TTC549 (cell line): Measurements from ENCODE around the gene SPPL3.
"Not testable (repeated sequence)": the region's sequence is repeated elsewhere in the genome, so short reads cannot be mapped to it uniquely, and the experiment has no call there.

ENCODE experiments used
- FAIRE-seq: peaks from 2 replicates; lab custom pipeline; 2012; peaks lifted over from hg19 to GRCh38; lab: Jason Lieb, UNC

Gene SPPL3

DNA sequence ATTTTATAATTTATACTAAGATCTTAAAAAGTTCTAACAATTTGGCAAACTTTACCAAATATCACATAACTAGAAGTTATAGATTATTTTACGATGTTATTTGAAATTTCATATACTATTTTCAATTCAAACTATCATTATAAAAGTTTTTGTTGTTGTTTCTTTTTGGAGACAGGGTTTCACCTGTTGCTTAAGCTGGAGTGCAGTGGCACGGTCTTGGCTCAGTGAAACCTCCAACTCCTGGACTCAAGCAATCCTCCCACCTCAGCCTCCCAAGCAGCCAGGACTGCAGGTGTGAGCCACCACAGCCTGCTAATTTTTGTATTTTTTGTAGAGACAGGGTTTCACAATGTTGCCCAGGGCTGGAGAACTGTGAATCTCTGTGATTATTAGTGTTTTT is 87.8 kb downstream of the SPPL3 start:
- FAIRE-seq, result no peak

DNA sequence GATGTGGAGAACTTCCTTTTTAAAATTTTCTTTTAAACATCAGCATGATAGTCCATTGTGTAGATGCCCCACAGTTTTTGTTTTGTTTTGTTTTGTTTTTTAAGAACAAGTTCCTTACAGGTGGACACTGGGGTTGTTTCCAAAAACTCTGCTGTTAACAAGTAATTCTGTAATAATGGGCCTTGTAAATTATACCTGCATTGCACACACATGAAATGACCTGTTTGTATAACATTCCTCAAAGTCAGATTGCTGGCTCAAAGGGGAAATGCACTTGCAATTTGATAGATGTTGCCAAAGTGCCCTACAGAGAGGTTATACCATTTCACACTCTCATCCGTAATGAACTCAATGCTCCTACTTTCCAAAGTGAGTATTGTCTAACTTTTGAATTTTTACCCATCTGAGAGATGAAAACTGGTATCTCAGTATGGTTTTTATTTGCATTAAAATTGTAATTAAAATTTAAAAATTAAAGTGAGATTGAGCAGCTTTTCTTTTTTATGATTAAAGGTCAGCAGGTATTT is 89.2 kb downstream of the SPPL3 start:
- FAIRE-seq, result no peak

DNA sequence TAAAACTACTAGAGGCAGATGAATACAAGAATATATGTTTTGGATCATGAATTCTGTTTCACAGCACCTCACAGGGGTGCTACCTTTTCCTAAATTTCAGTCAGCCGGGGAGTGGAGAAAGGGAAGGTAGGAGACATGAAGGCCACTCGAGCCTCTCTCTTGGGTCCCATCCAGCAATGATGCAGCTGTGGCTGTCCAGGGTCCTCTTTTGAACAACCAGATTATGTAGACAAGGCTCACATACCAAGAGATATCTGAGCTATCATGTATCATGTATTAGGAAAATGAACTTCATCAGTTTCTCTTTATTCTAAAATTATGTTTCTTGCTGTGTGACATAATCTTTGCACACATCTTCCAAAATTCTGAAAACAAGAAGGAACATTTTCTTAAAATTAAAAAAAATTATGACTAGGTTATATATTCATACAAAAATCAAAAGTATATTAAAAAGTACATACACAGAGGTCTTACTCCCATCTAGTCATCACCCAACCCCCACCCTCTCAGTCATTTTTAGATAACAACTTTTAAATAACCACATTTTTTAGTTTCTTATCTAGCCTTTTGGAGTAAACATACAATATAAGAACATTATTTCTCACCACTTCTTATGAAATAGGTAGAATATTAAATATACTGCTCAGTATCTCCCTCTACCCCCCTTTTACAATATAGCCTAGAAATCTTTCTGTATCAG is 89.8 kb downstream of the SPPL3 start:
- no peak for FAIRE-seq

DNA sequence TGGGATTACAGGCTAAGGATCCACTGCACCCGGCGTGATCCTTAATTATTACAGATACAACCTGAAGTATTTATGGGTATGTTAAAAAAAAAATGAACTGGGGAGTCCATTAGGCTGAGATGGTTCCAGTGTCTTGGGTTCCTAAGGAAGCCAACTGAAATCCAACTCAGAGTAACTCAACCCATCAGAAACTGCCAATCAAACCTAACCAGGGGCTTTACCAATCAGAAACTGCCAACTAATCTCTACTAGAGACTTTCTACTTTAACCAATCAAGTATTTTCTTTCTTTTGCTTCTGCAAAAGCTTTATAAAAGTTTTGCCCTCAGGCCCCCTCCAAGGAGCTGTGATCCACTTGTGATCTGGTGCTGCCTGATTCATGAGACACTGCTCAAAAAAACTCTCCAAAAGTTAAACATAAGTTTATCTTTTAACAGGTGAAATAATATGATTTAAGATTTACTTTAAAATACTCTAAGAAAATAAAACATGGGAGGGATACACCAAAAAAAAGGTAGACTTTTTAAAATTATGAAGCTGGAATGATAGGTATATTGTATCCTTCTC is 90.5 kb downstream of the SPPL3 start:
- FAIRE-seq, result no peak

DNA sequence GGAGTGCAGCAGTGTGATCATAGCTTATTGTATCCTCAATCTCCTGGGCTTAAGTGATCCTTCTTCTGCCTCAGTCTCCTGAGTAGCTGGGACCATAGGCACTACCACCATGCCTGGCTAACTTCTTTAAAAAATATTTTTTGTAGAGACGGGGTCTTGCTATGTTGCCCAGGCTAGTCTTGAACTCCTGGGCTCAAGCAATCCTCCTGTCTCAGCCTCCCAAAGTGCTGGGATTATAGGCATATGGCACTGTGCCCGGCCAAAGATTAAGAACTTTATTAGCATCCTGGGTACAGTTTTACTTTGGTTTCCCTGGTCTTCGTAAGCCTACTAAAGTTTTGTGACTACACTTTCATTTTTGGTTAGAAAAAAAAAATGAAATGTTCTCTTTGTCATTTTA is 94.1 kb downstream of the SPPL3 start:
- no peak for FAIRE-seq

DNA sequence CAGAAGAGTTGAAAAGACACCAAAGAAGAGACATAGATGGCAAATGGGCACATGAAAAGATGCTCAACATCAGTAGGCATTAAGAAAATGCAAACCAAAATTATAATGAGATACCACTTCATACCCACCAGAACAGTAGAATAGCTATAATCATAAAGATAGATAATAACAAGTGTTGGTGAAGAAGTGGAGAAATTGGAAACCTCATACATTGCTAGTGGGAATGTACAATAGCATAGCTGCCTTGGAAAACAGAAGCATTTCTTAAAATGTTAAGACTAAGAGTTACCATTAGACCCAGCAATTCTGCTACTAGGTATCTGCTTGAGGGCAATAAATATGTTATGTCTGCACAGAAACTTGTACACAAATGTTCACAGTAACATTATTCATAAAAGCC is 99.7 kb downstream of the SPPL3 start:
- no peak for FAIRE-seq

DNA sequence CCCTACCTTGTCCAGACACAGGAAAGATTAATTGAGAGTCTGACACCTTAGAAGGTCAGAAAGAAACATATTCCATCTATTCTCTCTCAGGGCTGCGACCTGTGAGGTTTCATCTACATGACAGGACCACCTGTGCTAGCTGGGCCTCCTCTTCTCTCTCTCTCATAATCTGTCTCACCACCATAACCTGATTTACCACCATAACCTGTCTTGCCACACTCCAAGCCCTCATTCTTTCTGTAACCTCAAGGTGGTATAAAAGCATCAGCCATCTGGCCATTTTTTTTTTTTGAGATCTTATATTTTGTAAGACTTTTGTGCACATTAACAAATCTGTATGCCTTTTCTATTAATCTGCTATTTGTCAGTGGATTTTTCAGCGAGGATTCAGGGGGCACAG is 103.0 kb downstream of the SPPL3 start:
- no peak for FAIRE-seq

DNA sequence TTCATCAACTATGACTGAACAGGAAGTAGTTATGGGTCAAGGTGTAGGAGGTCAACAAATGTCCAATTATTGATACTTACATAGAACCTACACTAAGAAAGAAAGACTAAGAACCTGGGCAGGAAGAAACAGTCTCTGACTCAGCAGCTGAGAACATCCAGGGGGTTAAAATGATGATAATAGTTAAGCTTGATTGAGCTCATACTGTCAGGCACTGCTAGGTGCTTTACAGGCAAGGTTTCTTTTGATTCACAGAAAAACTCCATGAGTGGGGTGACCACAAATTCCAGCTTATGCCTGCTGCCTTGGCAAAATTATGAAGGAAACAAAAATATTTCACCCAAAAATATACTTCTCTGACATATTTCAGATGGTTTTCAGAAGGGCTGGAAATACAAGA is 103.5 kb downstream of the SPPL3 start:
- no peak for FAIRE-seq

DNA sequence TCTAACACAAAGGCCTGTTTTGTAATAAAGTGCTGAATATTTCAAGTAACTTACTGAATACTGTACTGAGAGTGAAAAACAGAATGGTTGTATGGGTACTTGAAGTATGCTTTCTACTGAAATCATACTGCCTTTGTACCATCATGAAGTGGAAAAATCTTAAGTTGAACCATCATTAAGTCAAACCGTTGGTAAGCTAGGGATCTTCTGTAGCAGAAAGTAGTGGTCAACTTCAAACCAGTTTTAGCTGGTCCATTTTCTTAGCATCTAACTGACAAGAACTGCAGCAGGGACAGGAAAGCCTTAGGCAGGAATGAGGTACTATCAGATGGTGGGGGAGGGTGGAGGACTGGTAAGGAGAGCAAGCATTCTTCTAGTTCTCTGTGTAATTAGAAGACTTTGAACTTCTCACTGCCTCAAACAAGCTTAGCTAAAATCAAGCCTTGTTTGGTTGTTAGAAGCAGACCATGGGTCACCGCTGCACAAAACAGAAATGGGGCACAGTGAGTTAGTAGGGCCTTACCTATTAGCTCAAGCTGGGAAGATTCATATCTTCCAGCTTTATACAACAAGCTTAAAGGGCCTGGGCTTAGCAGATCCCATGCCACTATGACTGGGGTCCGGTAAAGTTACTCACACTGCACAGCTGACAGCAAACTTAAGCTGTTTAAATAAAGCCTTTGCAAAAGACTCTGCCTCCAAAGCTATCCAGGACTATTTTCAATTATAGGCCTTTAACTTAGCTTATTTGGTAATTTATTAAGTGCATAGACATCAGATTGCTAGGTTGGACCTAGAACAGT is 104.7 kb downstream of the SPPL3 start:
- no peak for FAIRE-seq

DNA sequence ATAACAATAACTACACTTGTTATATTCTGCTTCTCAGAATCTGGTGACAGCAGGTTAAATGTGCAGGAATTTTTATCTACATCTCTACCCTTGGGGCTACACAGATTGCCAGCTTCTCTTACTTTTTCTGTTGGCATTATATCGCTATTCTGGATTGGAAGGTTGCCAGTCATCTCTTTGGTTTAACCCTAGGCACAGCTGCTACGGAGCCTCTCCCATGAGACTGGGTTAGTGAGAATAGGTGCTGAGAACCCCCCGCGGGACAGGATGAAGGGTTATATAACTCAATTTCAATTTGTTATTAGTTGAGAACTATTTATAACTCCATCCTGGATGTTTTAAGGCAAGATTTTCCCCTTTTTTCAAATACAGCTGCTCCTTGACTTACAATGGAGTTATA is 105.5 kb downstream of the SPPL3 start:
- no peak for FAIRE-seq

DNA sequence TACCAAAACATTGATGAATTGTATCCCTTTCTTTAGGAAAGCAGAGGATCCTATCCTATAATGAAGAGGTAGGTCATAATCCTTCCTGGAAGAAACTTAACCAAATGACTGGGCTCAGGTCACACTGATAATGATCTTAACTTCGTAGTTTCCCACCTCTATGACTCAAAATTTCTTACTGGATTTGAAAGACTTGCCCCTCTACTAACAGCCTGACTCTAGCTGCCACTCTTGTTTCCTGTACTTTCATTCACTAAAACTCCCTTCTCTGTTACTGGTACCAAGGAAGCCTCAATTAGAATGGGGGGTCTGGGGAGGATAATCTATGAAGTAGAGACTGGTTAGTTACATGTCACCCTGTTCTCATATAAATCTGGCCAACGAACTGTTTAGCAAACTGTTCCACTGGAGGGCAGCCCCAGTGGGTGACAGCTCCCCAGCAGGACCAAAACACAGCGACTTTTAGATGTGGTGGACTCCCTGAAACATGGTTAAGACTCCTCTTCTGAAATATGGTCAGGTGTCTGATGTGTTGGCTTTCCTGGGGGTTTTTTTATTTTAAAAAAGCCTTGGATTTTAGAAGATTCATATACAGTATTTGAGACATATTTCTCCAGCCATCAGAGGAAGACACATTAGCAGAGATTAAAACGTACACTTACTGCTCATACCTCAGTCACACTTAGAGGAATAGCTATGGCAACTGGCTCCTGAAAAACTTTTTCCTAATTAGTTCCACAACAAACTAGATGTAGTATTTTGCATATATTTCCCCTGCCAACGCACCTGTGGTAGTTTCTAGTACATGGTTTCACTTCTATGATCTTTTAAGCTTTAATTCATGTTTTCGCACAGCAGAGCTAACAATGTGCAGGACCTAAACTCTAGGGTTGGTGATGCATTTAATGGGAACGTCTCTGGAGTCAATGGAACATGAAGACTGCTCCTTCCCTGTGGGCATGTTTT is 106.2 kb downstream of the SPPL3 start:
- no peak for FAIRE-seq

DNA sequence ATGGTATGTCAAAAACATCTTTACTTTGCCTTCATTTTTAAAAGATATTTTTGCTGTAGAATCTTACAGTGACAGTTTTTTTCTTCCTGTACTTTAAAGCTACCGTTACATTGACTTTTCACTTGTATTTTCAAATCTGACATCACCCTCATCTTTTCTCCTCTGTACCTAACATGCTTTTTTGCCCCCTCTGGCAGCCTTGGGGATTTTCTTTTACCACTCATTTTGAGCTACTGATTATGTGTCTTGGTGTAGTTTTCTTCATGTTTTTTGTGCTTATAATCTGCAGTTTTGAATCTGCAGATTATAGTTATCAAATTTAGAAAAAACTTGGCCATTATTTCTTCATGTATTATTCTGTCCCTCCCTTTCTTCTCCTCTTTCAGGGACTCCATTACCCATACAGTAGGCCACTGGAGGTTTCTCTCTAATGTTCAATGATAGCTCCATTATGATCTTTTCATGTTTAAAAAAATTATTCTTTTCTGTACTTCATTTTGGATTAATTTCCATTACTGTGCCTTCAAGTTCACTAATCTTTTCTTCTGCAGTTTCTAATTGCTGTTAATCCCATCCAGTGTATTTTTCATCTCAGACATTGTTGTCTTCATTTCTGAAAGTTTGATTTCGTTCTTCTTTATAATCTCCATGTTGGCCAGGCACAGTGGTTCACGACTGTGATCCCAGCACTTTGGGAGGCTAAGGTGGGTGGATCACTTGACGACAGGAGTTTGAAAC is 108.5 kb downstream of the SPPL3 start:
- no peak for FAIRE-seq

DNA sequence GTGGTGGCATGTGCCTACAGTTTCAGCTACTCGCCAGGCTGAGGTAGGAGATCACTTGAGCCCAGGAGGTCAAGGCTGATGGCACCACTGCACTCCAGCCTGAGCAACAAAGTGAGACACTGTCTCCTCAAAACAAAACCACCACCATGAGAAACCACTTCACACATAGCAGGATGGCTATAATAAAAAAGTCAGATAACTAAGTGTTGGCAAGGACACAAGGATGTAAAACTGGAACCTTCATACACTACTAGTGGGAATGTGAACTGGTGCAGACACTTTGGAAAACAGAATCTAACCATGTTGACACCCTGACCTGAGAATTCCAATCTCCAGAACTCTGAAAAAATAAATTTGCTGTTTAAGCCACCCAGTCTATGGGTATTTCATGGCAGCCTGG is 110.8 kb downstream of the SPPL3 start:
- no peak for FAIRE-seq

DNA sequence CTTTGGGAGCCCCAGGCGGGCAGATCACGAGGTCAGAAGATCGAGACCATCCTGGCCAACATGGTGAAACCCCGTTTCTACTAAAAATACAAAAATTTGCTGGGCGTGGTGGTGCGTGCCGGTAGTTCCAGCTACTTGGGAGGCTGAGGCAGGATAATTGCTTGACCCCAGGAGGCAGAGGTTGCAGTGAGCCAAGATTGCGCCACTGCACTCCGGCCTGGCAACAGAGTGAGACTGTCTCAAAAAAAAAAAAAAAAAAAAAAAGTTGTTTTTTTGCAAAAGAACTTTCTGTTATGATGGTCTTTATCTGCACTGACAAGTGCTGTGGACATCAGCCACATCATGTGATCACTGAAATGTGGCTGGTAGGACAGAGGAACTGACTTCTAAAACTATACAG is 111.7 kb downstream of the SPPL3 start:
- FAIRE-seq, result not testable (repeated sequence)

DNA sequence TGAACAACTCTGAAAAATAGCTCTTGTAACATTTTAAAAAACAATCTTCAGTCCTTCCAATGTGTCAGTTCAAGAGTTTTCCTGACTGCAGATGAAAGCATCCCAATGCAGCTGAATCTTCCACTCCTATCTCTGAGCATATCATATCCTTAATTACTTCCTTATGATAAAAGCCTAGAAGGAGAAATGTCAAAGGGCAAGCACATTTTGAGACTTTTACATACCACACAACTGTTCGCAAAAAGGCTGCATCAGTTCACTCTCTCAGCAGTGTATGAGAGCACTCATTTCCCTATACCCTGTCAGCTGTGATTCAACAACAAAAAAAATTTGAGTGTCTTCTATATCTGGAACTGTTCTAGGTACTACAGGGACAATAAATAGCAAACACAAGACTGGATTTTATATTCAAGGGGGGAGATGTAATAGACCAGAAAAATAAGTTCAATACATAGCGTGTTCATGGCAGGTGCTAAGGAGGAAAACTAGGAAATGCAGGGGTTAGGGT is 112.4 kb downstream of the SPPL3 start:
- FAIRE-seq, result no peak

DNA sequence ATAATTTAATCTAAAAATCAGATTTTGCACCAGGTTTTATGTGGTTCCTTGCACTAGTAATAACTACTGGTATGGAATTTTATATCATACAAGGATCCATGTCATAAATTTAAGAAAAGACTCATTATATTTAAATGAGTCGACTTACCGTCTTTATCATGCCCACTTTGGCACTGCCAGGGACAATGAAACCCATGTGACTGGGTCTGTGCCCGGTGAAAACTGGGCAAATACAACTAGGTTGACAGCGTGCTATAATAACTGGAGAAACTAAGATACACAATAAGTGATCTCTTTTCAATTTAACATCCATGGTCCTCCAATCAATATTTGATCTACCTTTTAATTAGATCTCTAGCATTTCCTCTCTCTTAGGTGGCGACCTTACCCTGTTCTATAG is 114.0 kb downstream of the SPPL3 start:
- FAIRE-seq, result no peak

DNA sequence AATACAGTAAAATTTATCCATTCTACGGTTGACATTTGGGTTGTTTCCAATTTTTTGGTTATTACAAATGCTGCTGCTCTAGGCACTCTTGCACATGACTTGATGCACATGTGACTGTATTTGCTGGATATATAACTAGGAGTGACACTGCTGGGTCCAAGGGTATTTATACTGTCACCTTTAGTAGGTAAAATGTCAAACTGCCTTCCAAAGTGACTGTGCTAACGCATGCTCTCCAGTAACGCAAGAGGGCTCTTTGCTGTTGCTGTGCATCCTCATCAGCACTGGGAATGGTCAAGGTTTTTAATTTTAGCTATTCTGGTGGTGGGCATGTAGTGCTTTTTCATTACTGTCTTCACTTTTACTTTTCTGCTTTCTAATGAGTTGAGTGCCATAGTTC is 116.3 kb downstream of the SPPL3 start:
- FAIRE-seq, result no peak

DNA sequence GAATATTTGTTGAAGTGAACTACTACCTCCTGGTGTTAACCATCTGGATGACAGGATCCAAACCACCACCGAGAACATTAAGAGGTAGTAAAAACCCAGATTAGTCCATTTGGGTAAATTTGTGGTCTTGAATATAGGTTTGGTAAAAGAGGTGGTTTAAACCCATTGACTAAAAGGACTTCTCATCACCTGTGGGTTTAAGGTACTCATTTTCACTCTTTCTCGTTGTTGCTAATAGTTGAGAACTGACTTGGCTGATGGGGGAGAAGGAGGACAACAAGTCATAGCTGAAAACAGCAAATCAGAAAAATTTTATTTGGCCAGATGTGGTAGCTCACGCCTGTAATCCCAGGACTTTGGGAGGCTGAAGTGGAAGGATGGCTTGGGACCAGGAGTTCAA is 119.4 kb downstream of the SPPL3 start:
- FAIRE-seq, result no peak

DNA sequence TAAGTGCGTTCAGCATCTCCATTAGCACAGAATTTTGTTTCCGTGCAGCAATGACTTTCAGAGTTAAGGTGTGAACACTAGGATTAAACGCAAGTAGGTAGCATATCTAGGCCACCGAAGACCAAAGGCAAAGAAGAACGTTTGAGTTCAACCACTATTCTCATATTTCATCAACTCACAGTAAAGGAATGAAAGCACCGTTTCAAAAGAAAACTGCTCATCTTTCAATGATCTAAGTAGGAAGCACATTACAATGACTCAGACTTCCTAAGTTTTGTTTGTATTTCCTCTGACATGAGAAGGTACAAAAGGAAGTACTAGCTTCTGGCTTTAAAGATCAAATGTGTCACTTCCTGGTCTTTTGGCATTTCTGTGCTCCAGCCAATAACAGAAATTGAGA is 121.0 kb downstream of the SPPL3 start:
- no peak for FAIRE-seq

DNA sequence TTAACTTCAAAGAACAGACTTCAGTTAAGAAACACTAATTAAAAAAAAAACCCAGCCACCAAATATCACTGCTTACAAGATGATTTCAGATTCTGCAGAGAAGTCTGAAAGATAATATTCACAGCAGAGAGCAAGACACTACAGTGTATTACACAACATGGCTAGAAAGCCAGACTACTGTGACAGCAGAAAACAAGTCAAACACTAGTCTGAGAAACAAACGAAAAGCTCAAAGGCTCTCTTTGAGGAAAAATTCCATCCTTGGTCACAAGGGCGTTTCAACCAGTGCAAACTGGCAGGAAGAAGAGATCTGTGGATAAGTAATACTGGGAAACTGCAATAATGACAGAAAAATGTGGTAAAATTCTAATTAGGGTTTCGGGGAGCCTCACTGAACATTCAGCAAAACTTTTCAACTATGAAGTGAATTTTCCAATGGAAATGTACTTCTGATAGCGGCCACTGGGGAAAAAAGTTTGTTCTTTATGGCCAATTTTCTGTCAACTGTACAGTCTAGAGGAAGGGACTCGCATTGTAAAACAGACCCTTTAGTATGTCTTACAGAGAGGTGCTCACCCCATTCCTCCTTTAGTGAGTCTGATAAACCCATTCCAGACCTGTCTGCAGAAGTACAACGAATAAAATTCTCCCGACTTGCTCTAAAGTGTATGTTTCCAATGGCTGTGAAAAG is 128.2 kb downstream of the SPPL3 start:
- no peak for FAIRE-seq
